Osteocyte (in vitro differentiated cells): ENCODE data around the gene CDS2. TPM values are rescaled to one million over a fixed set of nuclear protein-coding genes. Genes with fewer than 3 reads are reported as not detected.

Source experiments
- DNase-seq: peaks from one replicate; pipeline ENCODE4 v3.0.0; 2021; ENCODE audit warnings: mixed read lengths; ENCODE audit not compliant: unreplicated experiment; ENCODE audit errors: extremely low spot score
- H3K27ac Mint-ChIP-seq: one replicate; pipeline ENCODE4 v1.8.0; 2021; ENCODE audit warnings: mild to moderate bottlenecking, mixed read lengths; ENCODE audit not compliant: unreplicated experiment
- H3K27me3 Mint-ChIP-seq: one replicate; pipeline ENCODE4 v1.8.0; 2021; ENCODE audit warnings: mixed read lengths; ENCODE audit not compliant: unreplicated experiment
- H3K36me3 Mint-ChIP-seq: one replicate; pipeline ENCODE4 v1.8.0; 2021; ENCODE audit warnings: mixed read lengths; ENCODE audit not compliant: unreplicated experiment
- H3K4me1 Mint-ChIP-seq: one replicate; pipeline ENCODE4 v1.8.0; 2021; ENCODE audit warnings: mixed read lengths; ENCODE audit not compliant: unreplicated experiment
- H3K4me3 Mint-ChIP-seq: one replicate; pipeline ENCODE4 v1.8.0; 2021; ENCODE audit warnings: mild to moderate bottlenecking, moderate library complexity, mixed read lengths; ENCODE audit not compliant: unreplicated experiment
- H3K9me3 Mint-ChIP-seq: one replicate; pipeline ENCODE4 v1.8.0; 2021; ENCODE audit warnings: mixed read lengths; ENCODE audit not compliant: unreplicated experiment
- CTCF ChIP-seq: fragments of 200-600 bp; sonication (generic); IDR thresholded peaks from 2 replicates; pipeline ENCODE4 v1.5.0; 2021; ENCODE audit warnings: antibody characterized with exemption, mild to moderate bottlenecking, moderate library complexity
- total RNA-seq: library from RNA; stranded (reverse); gene quantifications from 2 replicates; pipeline ENCODE4 v1.2.1, GENCODE V29; 2021

The CDS2 gene
- total RNA-seq, 1 donor from 2014 or later = 43.2 TPM

GRCh38 chr20:5146099-5146668 is 19.4 kb downstream of the CDS2 start:
- no peak overlapping the region for H3K27ac Mint-ChIP-seq
- no peaks in the 10 kb centered on the region for H3K27me3 Mint-ChIP-seq
- TF ChIP-seq CTCF = no peak
- DNase-seq = no peak
- H3K36me3 Mint-ChIP-seq = no peaks in the 10 kb centered on the region
- H3K4me3 Mint-ChIP-seq = no peak overlapping the region
- H3K9me3 Mint-ChIP-seq = no peaks in the 10 kb centered on the region
- H3K4me1 Mint-ChIP-seq = peaks cover 9% of the 10 kb centered on the region

- Mint-ChIP-seq H3K9me3 (no peaks in the 10 kb centered on the region), H3K4me3 (no peak overlapping the region), H3K27ac (no peak overlapping the region)
Measured at GRCh38 chr20:5146871-5147592, 20.2 kb downstream of the CDS2 start.

GRCh38 chr20:5148581-5148980 is 21.8 kb downstream of the CDS2 start:
- H3K4me1 Mint-ChIP-seq = peaks cover 9% of the 10 kb centered on the region
- H3K4me3 Mint-ChIP-seq = no peak overlapping the region
- H3K27ac Mint-ChIP-seq = no peak overlapping the region
- TF ChIP-seq CTCF = no peak
- H3K27me3 Mint-ChIP-seq = no peaks in the 10 kb centered on the region
- H3K36me3 Mint-ChIP-seq = peaks cover 2% of the 10 kb centered on the region
- no peaks in the 10 kb centered on the region for H3K9me3 Mint-ChIP-seq
- no peak for DNase-seq

More at GRCh38 chr20:5146871-5147592, 20.2 kb downstream of the CDS2 start:
- no peak for DNase-seq
- H3K4me1 Mint-ChIP-seq = peaks cover 9% of the 10 kb centered on the region
- H3K27me3 Mint-ChIP-seq = no peaks in the 10 kb centered on the region
- H3K36me3 Mint-ChIP-seq = no peaks in the 10 kb centered on the region
- no peak for TF ChIP-seq CTCF

GRCh38 chr20:5149892-5150225 is 23.1 kb downstream of the CDS2 start:
- Mint-ChIP-seq H3K36me3 (peaks cover 3% of the 10 kb centered on the region), H3K27me3 (no peaks in the 10 kb centered on the region), H3K9me3 (no peaks in the 10 kb centered on the region), H3K4me3 (no peak overlapping the region), H3K4me1 (peaks cover 9% of the 10 kb centered on the region), H3K27ac (no peak overlapping the region)
- no peak for TF ChIP-seq CTCF
- DNase-seq = no peak

GRCh38 chr20:5150226-5151076 is 23.6 kb downstream of the CDS2 start:
- peaks cover 10% of the 10 kb centered on the region for H3K4me1 Mint-ChIP-seq
- H3K4me3 Mint-ChIP-seq = no peak overlapping the region
- no peak for DNase-seq
- no peaks in the 10 kb centered on the region for H3K27me3 Mint-ChIP-seq
- H3K27ac Mint-ChIP-seq = peak overlapping the region; percentile 51
- no peaks in the 10 kb centered on the region for H3K9me3 Mint-ChIP-seq
- H3K36me3 Mint-ChIP-seq = peaks cover 3% of the 10 kb centered on the region
- no peak for TF ChIP-seq CTCF
